Measurements from ENCODE around the gene KCTD10. TPM values are rescaled to one million over a fixed set of nuclear protein-coding genes. Genes with fewer than 3 reads are reported as not detected.

KCTD10 gene
- total RNA-seq, 1 experiment from 2014 or later = 29.4 TPM

DNA sequence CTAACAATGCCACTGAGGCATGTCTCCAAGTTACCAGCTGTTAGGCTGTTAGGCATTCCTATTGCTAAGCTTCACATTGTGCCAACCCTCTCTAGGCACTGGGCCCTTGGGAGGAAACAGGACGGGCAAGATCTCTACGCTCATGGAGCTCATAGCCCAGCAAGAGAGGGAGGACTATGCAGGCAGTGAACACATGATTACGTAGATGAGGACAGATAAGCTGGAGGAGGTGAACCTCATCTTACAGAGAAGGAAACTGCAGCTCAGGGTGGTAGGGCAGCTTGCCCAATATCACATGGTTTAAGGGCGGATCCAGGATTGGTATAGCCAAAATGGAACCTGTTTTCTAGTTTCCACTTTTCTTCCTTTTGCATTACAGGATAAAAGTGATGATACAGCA is 8.1 kb upstream of the KCTD10 start:
- Histone ChIP-seq H3K9me3 (ENCODE audit: low read length) (no peaks in the 10 kb centered on the region), H3K4me1 (ENCODE audit: low read length) (no peaks in the 10 kb centered on the region), H3K4me3 (ENCODE audit: low read length) (no peak overlapping the region), H3K4me2 (ENCODE audit: low read depth, low read length, poor library complexity, severe bottlenecking) (no peak overlapping the region), H3K9me2 (replicated peaks; ENCODE audit: insufficient read depth, low read length) (no peaks in the 10 kb centered on the region), H3K27me3 (ENCODE audit: low read length) (no peaks in the 10 kb centered on the region), H3K9ac (ENCODE audit: low read length) (no peak overlapping the region), H4K20me1 (ENCODE audit: insufficient read depth, low read depth, low read length) (no peaks in the 10 kb centered on the region), H3K27ac (ENCODE audit: low read length) (no peak overlapping the region), H2AFZ (ENCODE audit: low read length) (no peak overlapping the region), H3K36me3 (ENCODE audit: insufficient read depth, low read length) (peaks cover 2% of the 10 kb centered on the region; the same call in 1 of the 2 replicates), H3K79me2 (ENCODE audit: low read length) (no peaks in the 10 kb centered on the region; the same call in 1 of the 2 replicates)
- DNase-seq = no peak

DNA sequence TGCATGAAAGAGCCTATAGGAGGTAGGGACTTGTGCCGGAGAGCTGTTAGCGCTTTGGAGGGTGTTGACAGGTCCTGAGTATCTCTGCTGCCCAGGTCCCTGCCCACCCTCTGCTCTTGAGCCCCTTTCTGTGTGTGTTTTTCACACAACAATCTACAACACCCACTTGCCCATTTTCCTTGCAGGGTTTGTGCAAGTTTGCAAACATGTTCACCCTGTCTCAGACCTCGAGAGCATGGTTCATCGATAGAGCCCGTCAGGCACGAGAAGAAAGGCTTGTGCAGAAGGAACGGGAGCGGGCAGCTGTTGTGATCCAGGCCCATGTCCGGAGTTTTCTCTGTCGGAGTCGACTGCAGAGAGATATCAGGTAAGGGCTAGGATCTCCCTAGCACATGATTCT is 6.2 kb upstream of the KCTD10 start:
- no peak overlapping the region for H2AFZ ChIP-seq (ENCODE audit: low read length)
- H3K27me3 ChIP-seq (ENCODE audit: low read length) = no peaks in the 10 kb centered on the region
- H4K20me1 ChIP-seq (ENCODE audit: insufficient read depth, low read depth, low read length) = no peaks in the 10 kb centered on the region
- DNase-seq = no peak
- H3K79me2 ChIP-seq (ENCODE audit: low read length) = peaks cover 18% of the 10 kb centered on the region
- H3K4me2 ChIP-seq (ENCODE audit: low read depth, low read length, poor library complexity, severe bottlenecking) = no peak overlapping the region
- H3K9ac ChIP-seq (ENCODE audit: low read length) = no peak overlapping the region
- peaks cover 14% of the 10 kb centered on the region for H3K4me1 ChIP-seq (ENCODE audit: low read length)
- H3K27ac ChIP-seq (ENCODE audit: low read length) = no peak overlapping the region
- no peaks in the 10 kb centered on the region for H3K9me3 ChIP-seq (ENCODE audit: low read length)
- no peaks in the 10 kb centered on the region for H3K9me2 ChIP-seq (replicated peaks; ENCODE audit: insufficient read depth, low read length)
- no peak overlapping the region for H3K4me3 ChIP-seq (ENCODE audit: low read length)
- H3K36me3 ChIP-seq (ENCODE audit: insufficient read depth, low read length) = no peaks in the 10 kb centered on the region

DNA sequence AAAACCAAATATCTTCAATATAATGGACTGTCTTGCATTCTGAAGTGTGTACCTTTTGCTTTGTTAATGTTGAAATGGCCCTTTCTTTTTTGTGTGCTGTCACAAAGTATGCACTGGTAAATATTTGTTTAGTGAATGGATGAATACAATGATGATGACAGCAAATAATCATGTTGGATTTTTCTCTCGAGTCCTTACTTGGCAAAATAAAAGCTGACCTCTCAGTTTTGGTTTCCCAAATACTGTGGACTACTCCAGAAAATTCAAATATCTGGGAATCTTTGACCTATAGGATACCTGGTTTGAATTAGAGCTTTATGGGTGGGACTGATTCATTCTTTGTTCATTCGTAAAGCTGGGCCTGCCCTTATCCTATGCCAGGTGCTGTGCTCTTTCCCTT is 5.8 kb upstream of the KCTD10 start:
- H3K4me1 ChIP-seq (ENCODE audit: low read length) = peaks cover 18% of the 10 kb centered on the region
- H3K9me3 ChIP-seq (ENCODE audit: low read length) = no peaks in the 10 kb centered on the region
- H3K36me3 ChIP-seq (ENCODE audit: insufficient read depth, low read length) = no peaks in the 10 kb centered on the region
- H3K79me2 ChIP-seq (ENCODE audit: low read length) = peaks cover 22% of the 10 kb centered on the region
- no peaks in the 10 kb centered on the region for H3K9me2 ChIP-seq (replicated peaks; ENCODE audit: insufficient read depth, low read length)
- no peak overlapping the region for H2AFZ ChIP-seq (ENCODE audit: low read length)
- no peak overlapping the region for H3K4me2 ChIP-seq (ENCODE audit: low read depth, low read length, poor library complexity, severe bottlenecking)
- DNase-seq = no peak
- no peak overlapping the region for H3K9ac ChIP-seq (ENCODE audit: low read length)
- H3K4me3 ChIP-seq (ENCODE audit: low read length) = no peak overlapping the region
- H3K27me3 ChIP-seq (ENCODE audit: low read length) = no peaks in the 10 kb centered on the region
- H3K27ac ChIP-seq (ENCODE audit: low read length) = no peak overlapping the region
- H4K20me1 ChIP-seq (ENCODE audit: insufficient read depth, low read depth, low read length) = no peaks in the 10 kb centered on the region

DNA sequence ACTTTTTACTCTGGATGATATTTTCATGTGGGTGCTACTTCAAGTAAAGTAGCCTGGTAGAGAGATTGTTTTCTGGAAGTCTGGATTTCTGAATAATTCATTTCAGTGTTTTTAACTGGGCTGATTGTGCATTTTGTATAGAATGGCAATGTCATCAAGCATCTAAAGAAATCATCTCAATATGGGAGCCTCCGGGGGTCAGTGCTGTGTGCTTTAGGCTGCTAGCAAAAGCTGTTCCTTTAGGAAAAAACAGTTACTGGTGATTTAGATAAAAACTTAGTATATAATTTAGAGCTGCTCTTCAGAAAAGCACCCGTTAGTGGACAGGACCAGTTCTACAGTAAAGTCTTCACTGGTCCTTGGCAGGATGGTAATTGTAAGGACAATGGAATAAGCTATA is 5.4 kb upstream of the KCTD10 start:
- DNase-seq = no peak
- no peak overlapping the region for H2AFZ ChIP-seq (ENCODE audit: low read length)

DNA sequence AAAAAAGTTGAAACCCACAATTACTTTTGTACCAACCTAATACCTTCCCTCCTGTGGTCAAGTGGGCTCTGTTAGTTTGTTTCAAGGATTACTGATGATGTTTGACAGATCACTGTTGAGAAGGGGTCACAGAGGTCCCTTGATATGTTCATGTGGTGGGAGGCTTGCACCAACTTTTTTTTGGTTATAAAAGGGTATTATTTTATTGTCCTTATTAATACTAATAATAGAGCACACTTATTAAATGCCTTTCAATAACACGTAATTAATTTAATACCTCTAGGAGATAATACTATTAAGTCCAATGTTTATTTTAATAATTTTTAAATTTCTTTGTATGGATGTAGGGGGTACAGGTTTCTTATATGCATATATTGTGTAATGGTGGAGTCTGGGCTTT is 4.8 kb upstream of the KCTD10 start:
- Histone ChIP-seq H4K20me1 (ENCODE audit: insufficient read depth, low read depth, low read length) (no peaks in the 10 kb centered on the region), H3K27ac (ENCODE audit: low read length) (no peak overlapping the region), H3K79me2 (ENCODE audit: low read length) (peaks cover 31% of the 10 kb centered on the region), H2AFZ (ENCODE audit: low read length) (no peak overlapping the region), H3K36me3 (ENCODE audit: insufficient read depth, low read length) (no peaks in the 10 kb centered on the region), H3K9ac (ENCODE audit: low read length) (no peak overlapping the region), H3K27me3 (ENCODE audit: low read length) (no peaks in the 10 kb centered on the region), H3K9me2 (replicated peaks; ENCODE audit: insufficient read depth, low read length) (no peaks in the 10 kb centered on the region), H3K9me3 (ENCODE audit: low read length) (no peaks in the 10 kb centered on the region), H3K4me2 (ENCODE audit: low read depth, low read length, poor library complexity, severe bottlenecking) (no peak overlapping the region), H3K4me3 (ENCODE audit: low read length) (no peak overlapping the region), H3K4me1 (ENCODE audit: low read length) (peaks cover 18% of the 10 kb centered on the region)
- no peak for DNase-seq

More for the DNA sequence above, 5.4 kb upstream of the KCTD10 start:
- no peaks in the 10 kb centered on the region for H3K36me3 ChIP-seq (ENCODE audit: insufficient read depth, low read length)
- no peaks in the 10 kb centered on the region for H3K27me3 ChIP-seq (ENCODE audit: low read length)
- H4K20me1 ChIP-seq (ENCODE audit: insufficient read depth, low read depth, low read length) = no peaks in the 10 kb centered on the region
- no peak overlapping the region for H3K4me2 ChIP-seq (ENCODE audit: low read depth, low read length, poor library complexity, severe bottlenecking)
- no peaks in the 10 kb centered on the region for H3K9me2 ChIP-seq (replicated peaks; ENCODE audit: insufficient read depth, low read length)
- no peak overlapping the region for H3K27ac ChIP-seq (ENCODE audit: low read length)
- no peak overlapping the region for H3K4me3 ChIP-seq (ENCODE audit: low read length)
- H3K4me1 ChIP-seq (ENCODE audit: low read length) = peaks cover 18% of the 10 kb centered on the region
- peaks cover 26% of the 10 kb centered on the region for H3K79me2 ChIP-seq (ENCODE audit: low read length)
- H3K9ac ChIP-seq (ENCODE audit: low read length) = no peak overlapping the region
- no peaks in the 10 kb centered on the region for H3K9me3 ChIP-seq (ENCODE audit: low read length)

DNA sequence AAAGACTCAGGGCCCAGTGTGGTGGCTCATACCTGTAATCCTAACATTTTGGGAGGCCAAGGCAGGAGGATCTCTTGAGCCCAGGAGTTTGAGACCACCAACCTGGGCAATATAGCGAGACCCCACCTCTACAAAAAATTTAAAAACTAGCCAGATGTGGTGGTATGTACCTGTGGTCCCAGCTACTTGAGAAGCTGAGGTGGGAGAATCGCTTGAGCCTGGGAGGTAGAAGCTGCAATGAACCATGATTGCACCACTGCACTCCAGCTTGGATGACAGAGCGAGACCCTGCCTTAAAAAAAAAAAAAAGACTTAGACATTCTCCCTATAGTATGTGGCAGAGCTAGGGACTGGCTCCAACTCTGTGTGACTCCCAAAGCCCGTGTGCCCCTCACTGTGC is 3.3 kb upstream of the KCTD10 start:
- no peak overlapping the region for H3K9ac ChIP-seq (ENCODE audit: low read length)
- peaks cover 7% of the 10 kb centered on the region; the same call in 1 of the 2 replicates for H4K20me1 ChIP-seq (ENCODE audit: insufficient read depth, low read depth, low read length)
- no peaks in the 10 kb centered on the region for H3K27me3 ChIP-seq (ENCODE audit: low read length)
- DNase-seq = no peak
- no peaks in the 10 kb centered on the region for H3K36me3 ChIP-seq (ENCODE audit: insufficient read depth, low read length)
- H3K4me1 ChIP-seq (ENCODE audit: low read length) = peaks cover 31% of the 10 kb centered on the region
- no peaks in the 10 kb centered on the region for H3K9me2 ChIP-seq (replicated peaks; ENCODE audit: insufficient read depth, low read length)
- no peaks in the 10 kb centered on the region for H3K9me3 ChIP-seq (ENCODE audit: low read length)
- H2AFZ ChIP-seq (ENCODE audit: low read length) = no peak overlapping the region
- H3K79me2 ChIP-seq (ENCODE audit: low read length) = peaks cover 46% of the 10 kb centered on the region
- no peak overlapping the region for H3K4me3 ChIP-seq (ENCODE audit: low read length)
- no peak overlapping the region for H3K27ac ChIP-seq (ENCODE audit: low read length)
- H3K4me2 ChIP-seq (ENCODE audit: low read depth, low read length, poor library complexity, severe bottlenecking) = no peak overlapping the region

DNA sequence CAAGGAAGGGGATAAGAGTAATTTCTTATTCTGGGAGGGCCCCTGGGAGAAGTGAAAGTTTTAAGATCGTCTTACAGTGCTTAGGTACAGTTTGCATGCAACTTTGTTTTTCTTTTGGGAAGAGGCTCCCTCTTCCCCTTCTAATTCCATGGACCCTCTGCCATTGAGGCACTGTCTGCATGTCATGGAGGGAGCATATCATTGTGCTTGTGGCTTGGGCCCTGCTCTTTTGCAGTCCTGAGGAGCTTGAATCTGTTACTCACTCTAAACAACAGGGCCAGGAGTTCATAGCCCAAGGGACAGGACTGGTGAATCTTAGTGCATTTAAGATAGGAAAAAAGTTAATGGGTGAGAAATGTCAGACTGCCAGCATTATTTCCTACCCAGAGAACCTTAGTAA is 2.7 kb upstream of the KCTD10 start:
- H3K4me2 ChIP-seq (ENCODE audit: low read depth, low read length, poor library complexity, severe bottlenecking) = peak overlapping the region; percentile 96
- H3K9me3 ChIP-seq (ENCODE audit: low read length) = no peaks in the 10 kb centered on the region
- peaks cover 52% of the 10 kb centered on the region for H3K79me2 ChIP-seq (ENCODE audit: low read length)
- no peaks in the 10 kb centered on the region for H3K9me2 ChIP-seq (replicated peaks; ENCODE audit: insufficient read depth, low read length)
- no peak overlapping the region for H3K27ac ChIP-seq (ENCODE audit: low read length)
- peaks cover 7% of the 10 kb centered on the region; the same call in 1 of the 2 replicates for H4K20me1 ChIP-seq (ENCODE audit: insufficient read depth, low read depth, low read length)
- H3K27me3 ChIP-seq (ENCODE audit: low read length) = no peaks in the 10 kb centered on the region
- no peaks in the 10 kb centered on the region for H3K36me3 ChIP-seq (ENCODE audit: insufficient read depth, low read length)
- no peak overlapping the region for H3K9ac ChIP-seq (ENCODE audit: low read length)
- H3K4me1 ChIP-seq (ENCODE audit: low read length) = peaks cover 32% of the 10 kb centered on the region
- H2AFZ ChIP-seq (ENCODE audit: low read length) = no peak overlapping the region
- no peak for DNase-seq
- H3K4me3 ChIP-seq (ENCODE audit: low read length) = no peak overlapping the region

DNA sequence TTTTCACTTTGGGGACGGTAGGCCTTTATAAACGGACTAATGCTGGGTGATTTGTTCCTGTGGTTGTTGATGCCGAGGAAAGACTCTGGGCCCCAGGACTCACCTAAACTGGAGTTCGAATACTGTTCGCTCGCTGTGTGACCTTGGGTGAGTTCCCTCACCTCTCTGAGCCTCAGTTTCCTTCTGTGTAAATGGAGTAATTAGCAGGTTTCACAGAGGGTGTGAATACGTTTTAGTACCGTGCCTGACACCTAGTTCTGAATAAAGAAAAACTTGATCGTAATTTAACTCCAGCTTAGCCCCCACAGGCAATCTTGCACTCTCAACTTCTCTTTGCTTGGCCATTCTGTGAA is 839 bp upstream of the KCTD10 start:
- no peak overlapping the region for H3K27ac ChIP-seq (ENCODE audit: low read length)
- H3K4me3 ChIP-seq (ENCODE audit: low read length) = peak overlapping the region; percentile 96
- H3K36me3 ChIP-seq (ENCODE audit: insufficient read depth, low read length) = no peaks in the 10 kb centered on the region
- H3K4me1 ChIP-seq (ENCODE audit: low read length) = peaks cover 32% of the 10 kb centered on the region
- H4K20me1 ChIP-seq (ENCODE audit: insufficient read depth, low read depth, low read length) = peaks cover 12% of the 10 kb centered on the region; the same call in 1 of the 2 replicates
- DNase-seq = no peak
- no peaks in the 10 kb centered on the region for H3K9me3 ChIP-seq (ENCODE audit: low read length)
- peak overlapping the region; percentile 96 for H3K4me2 ChIP-seq (ENCODE audit: low read depth, low read length, poor library complexity, severe bottlenecking)
- H3K27me3 ChIP-seq (ENCODE audit: low read length) = no peaks in the 10 kb centered on the region
- no peaks in the 10 kb centered on the region for H3K9me2 ChIP-seq (replicated peaks; ENCODE audit: insufficient read depth, low read length)
- H3K79me2 ChIP-seq (ENCODE audit: low read length) = peaks cover 70% of the 10 kb centered on the region
- H3K9ac ChIP-seq (ENCODE audit: low read length) = peak overlapping the region; percentile 91
- peak overlapping the region; percentile 95; the same call in 1 of the 2 replicates for H2AFZ ChIP-seq (ENCODE audit: low read length)

DNA sequence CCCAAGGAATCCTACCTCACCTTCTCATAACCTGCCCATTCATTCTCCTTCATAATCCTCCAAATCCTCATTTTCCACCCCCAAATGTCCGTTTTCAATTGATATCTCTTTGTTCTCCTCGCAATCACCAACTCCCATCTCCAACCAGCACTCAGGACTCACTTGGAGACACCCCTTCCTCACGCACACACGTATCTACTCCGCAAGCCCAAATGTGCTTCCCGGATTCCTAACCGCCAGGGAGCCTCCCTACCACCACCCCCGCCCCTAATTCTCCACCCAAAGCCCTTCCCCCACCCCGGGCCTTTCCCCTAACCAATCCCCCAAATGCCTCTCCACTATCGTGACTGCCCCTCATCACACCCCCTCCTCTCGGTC is 304 bp downstream of the KCTD10 start:
- Histone ChIP-seq H3K79me2 (ENCODE audit: low read length) (peaks cover 80% of the 10 kb centered on the region), H4K20me1 (ENCODE audit: insufficient read depth, low read depth, low read length) (peaks cover 13% of the 10 kb centered on the region; the same call in 1 of the 2 replicates), H3K27ac (ENCODE audit: low read length) (peak overlapping the region; percentile 52; the same call in 1 of the 2 replicates), H3K9me3 (ENCODE audit: low read length) (no peaks in the 10 kb centered on the region), H3K36me3 (ENCODE audit: insufficient read depth, low read length) (no peaks in the 10 kb centered on the region), H3K27me3 (ENCODE audit: low read length) (no peaks in the 10 kb centered on the region), H3K9ac (ENCODE audit: low read length) (peak overlapping the region; percentile 91), H3K4me1 (ENCODE audit: low read length) (peaks cover 32% of the 10 kb centered on the region), H3K9me2 (replicated peaks; ENCODE audit: insufficient read depth, low read length) (no peaks in the 10 kb centered on the region), H2AFZ (ENCODE audit: low read length) (peak overlapping the region; percentile 95; the same call in 1 of the 2 replicates), H3K4me2 (ENCODE audit: low read depth, low read length, poor library complexity, severe bottlenecking) (peak overlapping the region; percentile 96), H3K4me3 (ENCODE audit: low read length) (peak overlapping the region; percentile 96)
- no peak for DNase-seq

All from Karpas-422 (cell line).